Natural killer cell (primary cell): Measurements from ENCODE around the gene TRIM2. TPM values are rescaled to one million over a fixed set of nuclear protein-coding genes. Genes with fewer than 3 reads are reported as not detected.

Experiments
- ATAC-seq, 3 donors: fragments of 150-1000 bp in 2 of 3; fragments of 200-7000 bp in 1 of 3; cut with Tn5 transposase; 1 replicate in 1 of 3; 2 replicates in 2 of 3; pipeline ENCODE4 v1.10.0; 2021; ENCODE audit warnings: mild to moderate bottlenecking in 2 of 3, moderate library complexity in 2 of 3
- DNase-seq, 2 donors: peaks; one replicate each; pipeline versions ENCODE4 v3.0.0 to v3.0.0-alpha.2; 2013 to 2021; ENCODE audit warnings: mixed read lengths in 1 of 2
- H3K27ac ChIP-seq: one replicate; pipeline ENCODE4 v1.5.1; 2013; ENCODE audit warnings: mild to moderate bottlenecking, low read length
- H3K27me3 ChIP-seq: one replicate; pipeline ENCODE4 v1.6.1; 2013; ENCODE audit warnings: low read length; ENCODE audit not compliant: control insufficient read depth, insufficient read depth
- H3K36me3 ChIP-seq: one replicate; pipeline ENCODE4 v1.6.1; 2013; ENCODE audit warnings: low read length; ENCODE audit not compliant: control insufficient read depth, insufficient read depth
- H3K4me1 ChIP-seq: one replicate; pipeline ENCODE4 v1.6.1; 2013; ENCODE audit warnings: low read length; ENCODE audit not compliant: control insufficient read depth, insufficient read depth
- H3K4me3 ChIP-seq: one replicate; pipeline ENCODE4 v1.5.1; 2013; ENCODE audit warnings: low read length
- H3K9me3 ChIP-seq: one replicate; pipeline ENCODE4 v1.6.1; 2013; ENCODE audit warnings: low read length; ENCODE audit not compliant: control insufficient read depth, insufficient read depth
- H3K27ac Mint-ChIP-seq, 2 donors: one replicate each; pipeline ENCODE4 v1.8.0; 2022; ENCODE audit warnings: mild to moderate bottlenecking in 2 of 2, mixed read lengths in 2 of 2, moderate library complexity in 1 of 2
- H3K27me3 Mint-ChIP-seq, 2 donors: one replicate each; pipeline ENCODE4 v1.8.0; 2022; ENCODE audit warnings: low read depth in 2 of 2, mixed read lengths in 2 of 2
- H3K36me3 Mint-ChIP-seq: one replicate; pipeline ENCODE4 v1.8.0; 2022; ENCODE audit warnings: mixed read lengths
- H3K4me1 Mint-ChIP-seq, 2 donors: one replicate each; pipeline ENCODE4 v1.8.0; 2022; ENCODE audit warnings: mixed read lengths in 2 of 2
- H3K4me3 Mint-ChIP-seq: one replicate; pipeline ENCODE4 v1.8.0; 2022; ENCODE audit warnings: mild to moderate bottlenecking, moderate library complexity, mixed read lengths
- H3K9me3 Mint-ChIP-seq, 2 donors: one replicate each; pipeline ENCODE4 v1.8.0; 2022; ENCODE audit warnings: mixed read lengths in 2 of 2
- CTCF ChIP-seq: fragments of 200-600 bp; IDR thresholded peaks from one replicate; pipeline ENCODE4 v1.8.0; 2022; ENCODE audit warnings: antibody characterized with exemption
- WGBS: methylation state at CpG from one replicate; pipeline ENCODE4 v1.1.7; 2013; ENCODE audit warnings: missing lambda C conversion rate; ENCODE audit not compliant: insufficient coverage; 5-methylcytosine and 5-hydroxymethylcytosine counted together
- intact Hi-C: fragments of 100-400 bp; cut with micrococcal nuclease; formaldehyde crosslinking; loops from one replicate; pipeline ENCODE4 v1.14.2; 2022
- total RNA-seq, 4 donors: library from RNA; stranded (reverse); fragments of 120-200 nt in 1 of 4; gene quantifications; one replicate each; pipeline versions ENCODE4 v1.2.3 to v1.2.4, GENCODE V29; 2013 to 2022

The TRIM2 gene
- total RNA-seq, 3 donors from 2014 or later (not counting 1 experiment from before 2014, with no cell fraction given): 0.11 TPM; not detected in 2

- intact Hi-C loops: no loop called here
- H3K4me1 Mint-ChIP-seq: no peaks in the 10 kb centered on the region
- Histone ChIP-seq H3K27ac (no peak overlapping the region), H3K4me1 (no peaks in the 10 kb centered on the region), H3K36me3 (no peaks in the 10 kb centered on the region), H3K27me3 (no peaks in the 10 kb centered on the region), H3K9me3 (no peaks in the 10 kb centered on the region), H3K4me3 (no peak overlapping the region)
- H3K27me3 Mint-ChIP-seq: peaks cover 0 to 3% of the 10 kb centered on the region in 2 donors
- no peak overlapping the region for H3K27ac Mint-ChIP-seq
- no peaks in the 10 kb centered on the region for H3K9me3 Mint-ChIP-seq
- no peak overlapping the region for H3K4me3 Mint-ChIP-seq
- WGBS: 94% methylated on average over 40 of the region's 40 CpGs
- no peaks in the 10 kb centered on the region for H3K36me3 Mint-ChIP-seq
- no peak for TF ChIP-seq CTCF
- ATAC-seq: no peak
- no peak for DNase-seq
These were observed 91.0 kb downstream of the TRIM2 start for GRCh38 chr4:153295131-153295755.

- no peak overlapping the region for H3K4me3 Mint-ChIP-seq
- Histone ChIP-seq H3K27me3 (no peaks in the 10 kb centered on the region), H3K9me3 (no peaks in the 10 kb centered on the region), H3K27ac (no peak overlapping the region), H3K4me1 (no peaks in the 10 kb centered on the region), H3K36me3 (no peaks in the 10 kb centered on the region), H3K4me3 (no peak overlapping the region)
- DNase-seq: no peak
- 89% methylated on average over 6 of the region's 11 CpGs for WGBS
- intact Hi-C loops: no loop called here
- H3K4me1 Mint-ChIP-seq: no peaks in the 10 kb centered on the region
- peaks cover 0 to 4% of the 10 kb centered on the region in 2 donors for H3K27me3 Mint-ChIP-seq
- no peak for ATAC-seq
- no peak overlapping the region for H3K27ac Mint-ChIP-seq
- H3K36me3 Mint-ChIP-seq: no peaks in the 10 kb centered on the region
- TF ChIP-seq CTCF: no peak
- H3K9me3 Mint-ChIP-seq: no peaks in the 10 kb centered on the region
These were observed 92.0 kb downstream of the TRIM2 start for GRCh38 chr4:153296040-153296823.

GRCh38 chr4:153297116-153297515, 92.9 kb downstream of the TRIM2 start:
- no peaks in the 10 kb centered on the region for H3K36me3 Mint-ChIP-seq
- no peak for TF ChIP-seq CTCF
- H3K9me3 Mint-ChIP-seq: no peaks in the 10 kb centered on the region
- H3K27ac Mint-ChIP-seq: no peak overlapping the region
- H3K27ac ChIP-seq: no peak overlapping the region
- H3K27me3 ChIP-seq: no peaks in the 10 kb centered on the region
- 92% methylated on average over 8 of the region's 8 CpGs for WGBS
- H3K4me3 Mint-ChIP-seq: no peak overlapping the region
- no peak for DNase-seq
- no peaks in the 10 kb centered on the region for H3K9me3 ChIP-seq
- H3K4me1 Mint-ChIP-seq: no peaks in the 10 kb centered on the region
- no peaks in the 10 kb centered on the region for H3K36me3 ChIP-seq
- no peak overlapping the region for H3K4me3 ChIP-seq
- peaks cover 8 to 9% of the 10 kb centered on the region in 2 donors for H3K27me3 Mint-ChIP-seq
- no peaks in the 10 kb centered on the region for H3K4me1 ChIP-seq
- intact Hi-C loops: no loop called here
- no peak for ATAC-seq
